Esophagus (tissue), 2 donors: ENCODE measurements around the gene GPR107. TPM values are rescaled to one million over a fixed set of nuclear protein-coding genes. Genes with fewer than 3 reads are reported as not detected.

Source experiments
- H3K27ac ChIP-seq, 2 donors: one replicate each; pipeline ENCODE4 v1.5.1; 2013; ENCODE audit warnings: low read depth in 2 of 2, mild to moderate bottlenecking in 2 of 2, inconsistent platforms in 1 of 2, low read length in 1 of 2, moderate library complexity in 1 of 2
- H3K27me3 ChIP-seq, 2 donors: one replicate each; pipeline ENCODE4 v1.6.1; 2013; ENCODE audit warnings: low read length in 2 of 2, control low read depth in 1 of 2, mild to moderate bottlenecking in 1 of 2; ENCODE audit not compliant: insufficient read depth in 2 of 2, control insufficient read depth in 1 of 2
- H3K36me3 ChIP-seq, 2 donors: one replicate each; pipeline ENCODE4 v1.6.1; 2013; ENCODE audit warnings: low read length in 1 of 2; ENCODE audit not compliant: control insufficient read depth in 2 of 2, insufficient read depth in 2 of 2
- H3K4me1 ChIP-seq, 2 donors: one replicate each; pipeline ENCODE4 v1.6.1; 2013; ENCODE audit warnings: low read length in 1 of 2; ENCODE audit not compliant: control insufficient read depth in 2 of 2, insufficient read depth in 2 of 2
- H3K4me3 ChIP-seq, 2 donors: one replicate each; pipeline ENCODE4 v1.5.1; 2013; ENCODE audit warnings: low read length in 2 of 2, mild to moderate bottlenecking in 2 of 2, low read depth in 1 of 2, moderate library complexity in 1 of 2
- H3K9me3 ChIP-seq, 2 donors: one replicate each; pipeline ENCODE4 v1.6.1; 2013; ENCODE audit warnings: mild to moderate bottlenecking in 2 of 2, low read depth in 1 of 2, low read length in 1 of 2, moderate library complexity in 1 of 2; ENCODE audit not compliant: control insufficient read depth in 2 of 2, insufficient read depth in 1 of 2
- WGBS, 2 donors: extraction: QIAGEN DNeasy Blood & Tissue Kit; methylation state at CpG; one replicate each; pipeline ENCODE4 v1.1.7; 2013; 5-methylcytosine and 5-hydroxymethylcytosine counted together
- polyA plus RNA-seq, 2 donors: library from polyadenylated mRNA; stranded (reverse); fragments of 200-250 nt; gene quantifications; one replicate each; pipeline ENCODE4 v1.2.3, GENCODE V29; 2013
- donor health status: healthy with polysubstance abuse.
- donor health status: Bipolar disorder and iron deficiency.

GPR107 gene
- polyA plus RNA-seq, 2 donors: 8.6 to 12.2 TPM

GRCh38 chr9:130124085-130124860 lies 70.6 kb downstream of the GPR107 start:
- no peaks in the 10 kb centered on the region for H3K9me3 ChIP-seq
- H3K36me3 ChIP-seq: peaks cover 0 to 15% of the 10 kb centered on the region in 2 donors
- 72 to 77% methylated on average over 7 of the region's 7 CpGs for WGBS, 2 donors
- no peak overlapping the region for H3K4me3 ChIP-seq
- no peak overlapping the region for H3K27ac ChIP-seq
- no peaks in the 10 kb centered on the region for H3K4me1 ChIP-seq
- H3K27me3 ChIP-seq: no peaks in the 10 kb centered on the region

GRCh38 chr9:130126721-130127433 lies 73.2 kb downstream of the GPR107 start:
- H3K27me3 ChIP-seq: no peaks in the 10 kb centered on the region
- 46 to 55% methylated on average over 4 of the region's 4 CpGs for WGBS, 2 donors

GRCh38 chr9:130128251-130128650 lies 74.5 kb downstream of the GPR107 start:
- Histone ChIP-seq H3K27me3 (no peaks in the 10 kb centered on the region), H3K4me3 (peak overlapping the region in 1 of 2 donors; percentile 6), H3K36me3 (peaks cover 0 to 17% of the 10 kb centered on the region in 2 donors), H3K4me1 (no peaks in the 10 kb centered on the region), H3K27ac (peak overlapping the region; percentile 54 to 72), H3K9me3 (no peaks in the 10 kb centered on the region)
- 76 to 78% methylated on average over 6 of the region's 6 CpGs for WGBS, 2 donors

More at GRCh38 chr9:130126721-130127433, 73.2 kb downstream of the GPR107 start:
- H3K4me1 ChIP-seq: no peaks in the 10 kb centered on the region
- no peak overlapping the region for H3K4me3 ChIP-seq
- peak overlapping the region; percentile 48 to 52 for H3K27ac ChIP-seq
- H3K36me3 ChIP-seq: peaks cover 0 to 21% of the 10 kb centered on the region in 2 donors
- no peaks in the 10 kb centered on the region for H3K9me3 ChIP-seq

GRCh38 chr9:130128733-130129431 lies 75.2 kb downstream of the GPR107 start:
- H3K4me3 ChIP-seq: no peak overlapping the region
- H3K27ac ChIP-seq: peak overlapping the region; percentile 54 to 75
- peaks cover 0 to 17% of the 10 kb centered on the region in 2 donors for H3K36me3 ChIP-seq
- H3K9me3 ChIP-seq: no peaks in the 10 kb centered on the region
- 52 to 53% methylated on average over 14 of the region's 14 CpGs for WGBS, 2 donors
- no peaks in the 10 kb centered on the region for H3K27me3 ChIP-seq
- no peaks in the 10 kb centered on the region for H3K4me1 ChIP-seq

- Histone ChIP-seq H3K4me1 (no peaks in the 10 kb centered on the region), H3K4me3 (no peak overlapping the region), H3K27me3 (no peaks in the 10 kb centered on the region), H3K9me3 (no peaks in the 10 kb centered on the region), H3K36me3 (peaks cover 0 to 17% of the 10 kb centered on the region in 2 donors), H3K27ac (peak overlapping the region; percentile 54 to 75)
- 75 to 82% methylated on average over 22 of the region's 22 CpGs for WGBS, 2 donors
These were observed 75.8 kb downstream of the GPR107 start for GRCh38 chr9:130129432-130130061.

GRCh38 chr9:130132746-130133145 lies 79.0 kb downstream of the GPR107 start:
- no peak overlapping the region for H3K4me3 ChIP-seq
- no peak overlapping the region for H3K27ac ChIP-seq
- WGBS, 2 donors: 88 to 96% methylated on average over 7 of the region's 7 CpGs
- no peaks in the 10 kb centered on the region for H3K27me3 ChIP-seq
- H3K9me3 ChIP-seq: no peaks in the 10 kb centered on the region
- H3K36me3 ChIP-seq: peaks cover 3 to 23% of the 10 kb centered on the region in 2 donors
- H3K4me1 ChIP-seq: no peaks in the 10 kb centered on the region

GRCh38 chr9:130137081-130137640 lies 83.5 kb downstream of the GPR107 start:
- no peaks in the 10 kb centered on the region for H3K9me3 ChIP-seq
- H3K27me3 ChIP-seq: no peaks in the 10 kb centered on the region
- 94 to 95% methylated on average over 15 of the region's 15 CpGs for WGBS, 2 donors
- H3K4me1 ChIP-seq: peaks cover 3% of the 10 kb centered on the region in 2 donors
- H3K27ac ChIP-seq: peak overlapping the region in 1 of 2 donors; percentile 24
- peaks cover 3 to 6% of the 10 kb centered on the region in 2 donors for H3K36me3 ChIP-seq
- no peak overlapping the region for H3K4me3 ChIP-seq

- WGBS, 2 donors: 89 to 94% methylated on average over 11 of the region's 11 CpGs
- peaks cover 3 to 6% of the 10 kb centered on the region in 2 donors for H3K36me3 ChIP-seq
- no peak overlapping the region for H3K4me3 ChIP-seq
- peak overlapping the region in 1 of 2 donors; percentile 24 for H3K27ac ChIP-seq
- no peaks in the 10 kb centered on the region for H3K9me3 ChIP-seq
- no peaks in the 10 kb centered on the region for H3K27me3 ChIP-seq
- peaks cover 3% of the 10 kb centered on the region in 2 donors for H3K4me1 ChIP-seq
These were observed 84.0 kb downstream of the GPR107 start for GRCh38 chr9:130137641-130138081.
